GM23248 (cell line): ENCODE results near the gene SIT1. TPM values are rescaled to one million over a fixed set of nuclear protein-coding genes. Genes with fewer than 3 reads are reported as not detected.
A peak's percentile ranks its signal among the peaks of the same experiment; 100 is the strongest.

ENCODE experiments used
- DNase-seq: peaks from one replicate; pipeline ENCODE4 v3.0.0-alpha.2; 2015
- H2AFZ ChIP-seq: fragments of 200-600 bp; sonication (generic); 2 replicates; pipeline ENCODE4 v1.6.1; 2016; ENCODE audit warnings: antibody characterized with exemption
- H3F3A ChIP-seq: fragments of 200-600 bp; sonication (generic); 2 replicates; pipeline ENCODE4 v1.6.1; 2016; ENCODE audit warnings: mild to moderate bottlenecking, antibody characterized with exemption, mixed run types; ENCODE audit not compliant: insufficient read depth
- H3K27ac ChIP-seq: fragments of 200-600 bp; sonication (generic); 2 replicates; pipeline ENCODE4 v1.5.1; 2016; ENCODE audit warnings: mild to moderate bottlenecking
- H3K27me3 ChIP-seq: fragments of 200-600 bp; sonication (generic); replicated peaks from 2 replicates; pipeline ENCODE4 v1.6.1; 2016; ENCODE audit warnings: mild to moderate bottlenecking; ENCODE audit not compliant: insufficient read depth
- H3K36me3 ChIP-seq: fragments of 200-600 bp; sonication (generic); 2 replicates; pipeline ENCODE4 v1.6.1; 2016; ENCODE audit warnings: low read depth, mild to moderate bottlenecking
- H3K4me1 ChIP-seq: fragments of 200-600 bp; sonication (generic); 2 replicates; pipeline ENCODE4 v1.6.1; 2016; ENCODE audit warnings: mild to moderate bottlenecking; ENCODE audit not compliant: insufficient read depth
- H3K4me2 ChIP-seq: fragments of 200-600 bp; sonication (generic); one replicate; pipeline ENCODE4 v1.6.1; 2016; ENCODE audit warnings: mild to moderate bottlenecking; ENCODE audit not compliant: unreplicated experiment
- H3K4me3 ChIP-seq: fragments of 200-600 bp; sonication (generic); 2 replicates; pipeline ENCODE4 v1.5.1; 2016; ENCODE audit warnings: mild to moderate bottlenecking
- H3K79me2 ChIP-seq: fragments of 200-600 bp; sonication (generic); 2 replicates; pipeline ENCODE4 v1.6.1; 2016; ENCODE audit warnings: mild to moderate bottlenecking; ENCODE audit not compliant: insufficient read depth
- H3K9ac ChIP-seq: fragments of 200-600 bp; sonication (generic); 2 replicates; pipeline ENCODE4 v1.6.1; 2016; ENCODE audit warnings: mild to moderate bottlenecking
- H3K9me2 ChIP-seq: fragments of 200-600 bp; sonication (generic); 2 replicates; pipeline ENCODE4 v1.6.1; 2016; ENCODE audit warnings: mixed run types, mild to moderate bottlenecking, moderate library complexity; ENCODE audit not compliant: insufficient read depth
- H3K9me3 ChIP-seq: fragments of 200-600 bp; sonication (generic); one replicate; pipeline ENCODE4 v1.6.1; 2017; ENCODE audit warnings: low read depth
- H4K20me1 ChIP-seq: fragments of 200-600 bp; sonication (generic); 2 replicates; pipeline ENCODE4 v1.6.0; 2016; ENCODE audit not compliant: insufficient read depth
- EZH2 ChIP-seq: fragments of 200-600 bp; sonication (generic); IDR thresholded peaks from 2 replicates; pipeline ENCODE4 v1.6.1; 2018; ENCODE audit warnings: antibody characterized with exemption, mild to moderate bottlenecking; ENCODE audit not compliant: insufficient read depth, poor library complexity, severe bottlenecking
- EZH2phosphoT487 ChIP-seq: fragments of 200-600 bp; sonication (generic); IDR thresholded peaks from 2 replicates; pipeline ENCODE4 v1.6.1; 2018; ENCODE audit warnings: antibody characterized with exemption, moderate library complexity, mild to moderate bottlenecking, low read depth; ENCODE audit not compliant: insufficient read depth
- WGBS, 2 experiments: methylation state at CpG; one replicate each; pipeline ENCODE4 v1.1.6; 2015 to 2017; ENCODE audit warnings: low lambda C conversion rate in 2 of 2, low coverage in 1 of 2; ENCODE audit errors: missing lambda C conversion rate in 2 of 2; 5-methylcytosine and 5-hydroxymethylcytosine counted together
- in situ Hi-C: fragments of 300-500 bp; cut with MboI; formaldehyde crosslinking; loops from 2 replicates; pipeline ENCODE4 v1.15.0; 2020
- polyA plus RNA-seq: library from polyadenylated mRNA; unstranded; fragments of >200 nt; fragmentation: Nextera tagmentation; extraction: Ambion mirVana; gene quantifications from 2 replicates; pipeline ENCODE4 v1.2.1, GENCODE V29; 2016
- total RNA-seq: library from RNA; depleted of rRNA; stranded (reverse); fragments of >200 nt; shearing (Covaris generic); gene quantifications from 2 replicates; pipeline ENCODE4 v1.2.3, GENCODE V29; 2014

Gene SIT1
- total and polyA plus RNA-seq, 2 experiments from 2014 or later, result not detected

GRCh38 chr9:35687972-35688557, 37.3 kb upstream of the SIT1 start:
- Histone ChIP-seq H3K79me2 (peaks cover 68% of the 10 kb centered on the region), H2AFZ (no peak overlapping the region)

GRCh38 chr9:35687306-35687705, 36.6 kb upstream of the SIT1 start:
- Histone ChIP-seq H3K27ac (no peak overlapping the region), H3K9ac (peak overlapping the region; percentile 94), H3K36me3 (peaks cover 44% of the 10 kb centered on the region), H3K4me2 (peak overlapping the region; percentile 89), H4K20me1 (peaks cover 49% of the 10 kb centered on the region), H2AFZ (no peak overlapping the region), H3F3A (peaks cover 79% of the 10 kb centered on the region), H3K4me1 (peaks cover 43% of the 10 kb centered on the region), H3K4me3 (peak overlapping the region; percentile 98), H3K9me2 (no peaks in the 10 kb centered on the region), H3K79me2 (peaks cover 68% of the 10 kb centered on the region), H3K27me3 (no peaks in the 10 kb centered on the region), H3K9me3 (no peaks in the 10 kb centered on the region)
- no peak for TF ChIP-seq EZH2
- TF ChIP-seq EZH2phosphoT487, result no peak
- in situ Hi-C loops, result no loop called here
- 56 to 67% methylated on average over 2 of the region's 2 CpGs for WGBS, 2 experiments
- DNase-seq, result no peak

More at GRCh38 chr9:35687972-35688557, 37.3 kb upstream of the SIT1 start:
- H3K27me3 ChIP-seq, result no peaks in the 10 kb centered on the region
- peaks cover 75% of the 10 kb centered on the region for H3F3A ChIP-seq
- in situ Hi-C loops, result no loop called here
- peaks cover 49% of the 10 kb centered on the region for H4K20me1 ChIP-seq
- WGBS, 2 experiments, result 74 to 81% methylated on average over 2 of the region's 2 CpGs
- no peaks in the 10 kb centered on the region for H3K9me3 ChIP-seq
- peaks cover 37% of the 10 kb centered on the region for H3K36me3 ChIP-seq
- peak overlapping the region; percentile 94 for H3K9ac ChIP-seq
- no peaks in the 10 kb centered on the region for H3K9me2 ChIP-seq
- H3K4me1 ChIP-seq, result peaks cover 43% of the 10 kb centered on the region
- H3K4me3 ChIP-seq, result peak overlapping the region; percentile 98
- DNase-seq, result no peak
- peak overlapping the region; percentile 89 for H3K4me2 ChIP-seq
- peak overlapping the region; percentile 89 for H3K27ac ChIP-seq
- no peak for TF ChIP-seq EZH2phosphoT487
- TF ChIP-seq EZH2, result no peak

- 69 to 76% methylated on average over 11 of the region's 11 CpGs for WGBS, 2 experiments
- peak; percentile 78 for DNase-seq
- H3K9me2 ChIP-seq, result no peaks in the 10 kb centered on the region
- H3K4me2 ChIP-seq, result peak overlapping the region; percentile 89
- H3K4me1 ChIP-seq, result peaks cover 37% of the 10 kb centered on the region
- peak overlapping the region; percentile 39 for H3K27ac ChIP-seq
- no peak overlapping the region for H2AFZ ChIP-seq
- peaks cover 50% of the 10 kb centered on the region for H3K36me3 ChIP-seq
- peak overlapping the region; percentile 98 for H3K4me3 ChIP-seq
- H3F3A ChIP-seq, result peaks cover 79% of the 10 kb centered on the region
- H3K9ac ChIP-seq, result peak overlapping the region; percentile 94
- no peaks in the 10 kb centered on the region for H3K27me3 ChIP-seq
- no peaks in the 10 kb centered on the region for H3K9me3 ChIP-seq
- no peak for TF ChIP-seq EZH2phosphoT487
- TF ChIP-seq EZH2, result no peak
- peaks cover 54% of the 10 kb centered on the region for H4K20me1 ChIP-seq
- peaks cover 68% of the 10 kb centered on the region for H3K79me2 ChIP-seq
- in situ Hi-C loops, result no loop called here
These were observed 35.8 kb upstream of the SIT1 start for GRCh38 chr9:35686222-35687203.

- H4K20me1 ChIP-seq, result peaks cover 54% of the 10 kb centered on the region
- in situ Hi-C loops, result no loop called here
These were observed 34.8 kb upstream of the SIT1 start for GRCh38 chr9:35685506-35685905.

More at GRCh38 chr9:35685506-35685905, 34.8 kb upstream of the SIT1 start:
- H3K9ac ChIP-seq, result 0 out of 2 replicates have a peak overlapping the region, but pooled peaks have one; percentile 16
- H3K36me3 ChIP-seq, result peaks cover 50% of the 10 kb centered on the region
- TF ChIP-seq EZH2phosphoT487 (no peak), EZH2 (no peak)
- H3K4me3 ChIP-seq, result peak overlapping the region; percentile 98
- WGBS, 2 experiments, result 80 to 82% methylated on average over 13 of the region's 13 CpGs
- peaks cover 35% of the 10 kb centered on the region for H3K4me1 ChIP-seq
- no peaks in the 10 kb centered on the region for H3K9me3 ChIP-seq
- no peak overlapping the region; the same call in 1 of the 2 replicates for H3K27ac ChIP-seq
- H3K27me3 ChIP-seq, result no peaks in the 10 kb centered on the region
- H3K9me2 ChIP-seq, result no peaks in the 10 kb centered on the region
- peaks cover 68% of the 10 kb centered on the region for H3K79me2 ChIP-seq
- no peak for DNase-seq
- H3K4me2 ChIP-seq, result peak overlapping the region; percentile 89
- peaks cover 84% of the 10 kb centered on the region for H3F3A ChIP-seq
- H2AFZ ChIP-seq, result no peak overlapping the region
